Right lung (tissue), 10 donors: ENCODE results near the gene UGT2B15. TPM values are rescaled to one million over a fixed set of nuclear protein-coding genes. Genes with fewer than 3 reads are reported as not detected.
"Not testable (repeated sequence)": the region's sequence is repeated elsewhere in the genome, so short reads cannot be mapped to it uniquely, and the experiment has no call there.

Source experiments
- DNase-seq, 2 donors: peaks; one replicate each; pipeline ENCODE4 v3.0.0-alpha.2; 2013
- long read RNA-seq, 8 donors: transcript quantifications; one replicate each; lab custom pipeline, GENCODE V29; 2026
- polyA plus RNA-seq, 5 donors: library from polyadenylated mRNA; unstranded; fragments of 120-200 nt; gene quantifications; one replicate each; pipeline versions ENCODE4 v1.2.1 to v1.2.3, GENCODE V29; 2013; ENCODE audit warnings: inconsistent platforms in 1 of 5, low replicate concordance in 1 of 5; ENCODE audit not compliant: insufficient read length in 5 of 5, insufficient read depth in 1 of 5

UGT2B15 gene
- 1 to 10 TPM in 1 of 5 donors, under 1 TPM in 4; 0.45 to 2.8 (median 0.72) TPM for polyA plus RNA-seq
- long read RNA-seq, donor 1: 0 reads
- long read RNA-seq, donor 2: 0 reads
- long read RNA-seq, donor 3: 0 reads
- long read RNA-seq, donor 4: 0 reads
- long read RNA-seq, donor 5: 0 reads
- long read RNA-seq, donor 6: 0 reads
- long read RNA-seq, donor 7: 0 reads
- long read RNA-seq, donor 8: 0 reads

DNA sequence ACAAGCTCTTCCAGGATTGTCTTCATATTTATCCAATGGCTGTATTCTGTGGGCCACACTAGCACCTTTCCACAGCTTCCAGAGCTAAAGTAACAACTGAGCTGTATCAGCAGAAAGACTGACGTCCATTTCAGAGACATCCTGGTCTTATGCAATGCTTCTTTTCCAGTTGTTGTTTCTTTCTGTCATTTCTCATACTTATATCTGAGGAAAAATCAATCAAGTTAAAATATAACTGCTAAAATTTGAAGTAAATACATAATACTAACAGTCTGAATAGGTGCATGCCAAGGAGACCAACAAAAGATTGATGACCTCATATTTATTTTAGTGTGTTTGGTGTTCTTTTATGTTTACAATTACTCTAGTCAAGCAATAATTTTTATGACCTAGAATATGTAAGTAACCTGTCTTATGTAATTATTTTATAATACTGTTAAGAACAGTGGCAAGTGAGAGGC lies at the start of gene UGT2B15:
Gene UGT2B15 (minus strand): TSS at position 174 of the 461 bp plus-strand sequence. CDS start 34 bp downstream, at position 140.
- DNase-seq: not testable (repeated sequence)

DNA sequence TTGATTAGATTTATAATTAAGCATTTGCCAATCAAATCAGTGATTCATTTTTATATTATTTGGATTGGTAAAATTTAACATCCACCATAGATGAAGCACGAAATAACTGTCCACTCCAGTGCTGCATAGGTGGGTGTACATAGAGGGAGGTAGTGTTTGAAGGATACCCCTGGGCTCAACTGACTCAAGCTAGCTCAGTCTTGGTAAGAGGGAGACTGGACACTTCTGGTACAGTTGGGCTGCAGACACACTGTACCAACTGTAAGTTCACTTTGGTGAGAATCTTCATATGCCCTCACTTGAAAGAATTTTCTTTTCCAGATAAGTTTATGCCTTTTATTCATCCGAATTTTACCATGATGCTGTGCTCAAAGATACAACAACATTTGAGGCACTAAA lies 48.6 kb upstream of the UGT2B15 start:
- DNase-seq: no peak

DNA sequence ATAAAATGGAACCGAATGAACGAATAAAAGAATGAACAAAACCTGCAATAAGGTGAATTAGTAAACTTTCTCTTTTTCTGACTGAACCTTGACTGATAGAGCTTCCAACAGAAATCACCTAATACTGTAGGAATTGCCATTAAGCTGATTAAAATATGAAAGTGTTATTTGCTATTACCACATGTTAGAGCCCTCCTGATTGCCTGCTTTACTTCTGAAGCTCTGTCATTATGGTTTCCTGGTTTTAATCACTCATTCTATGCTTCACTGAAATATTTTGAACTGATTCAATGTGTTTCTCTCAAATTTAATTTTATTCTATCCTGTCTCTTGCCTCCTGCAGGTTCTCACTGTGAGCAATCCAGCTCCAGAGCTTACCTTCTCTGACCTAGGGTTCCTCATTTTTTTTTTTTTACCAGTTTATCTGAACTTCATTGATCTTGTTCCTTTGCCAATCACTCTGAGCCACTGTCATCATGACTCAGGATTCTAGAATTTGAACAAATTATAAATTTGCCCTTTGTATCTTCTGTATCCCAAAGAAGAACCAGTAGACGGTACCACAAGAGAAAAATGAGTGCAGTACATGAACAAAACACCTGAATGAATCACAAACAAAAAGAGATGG lies 48.1 kb upstream of the UGT2B15 start:
- DNase-seq: no peak

DNA sequence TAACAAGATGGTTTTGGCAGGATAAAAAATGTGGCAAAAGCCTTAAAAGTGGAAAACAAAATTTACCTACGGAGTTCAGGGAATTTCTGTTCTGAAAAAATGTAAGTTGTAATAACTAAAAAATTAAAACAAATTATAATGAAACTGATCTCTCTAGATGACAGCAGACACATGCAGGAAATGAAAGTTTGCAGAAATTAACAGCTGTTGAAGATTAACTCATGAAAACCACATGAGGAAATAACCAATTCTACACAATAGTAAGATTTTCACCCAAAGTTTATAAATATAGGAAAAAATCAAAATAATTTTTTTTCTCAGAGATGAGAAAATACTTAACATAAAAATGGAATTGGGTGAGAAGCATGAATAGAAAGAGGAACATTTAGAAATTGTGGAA lies 47.5 kb upstream of the UGT2B15 start:
- DNase-seq: no peak

- DNase-seq: no peak
Measured at GRCh38 chr4:68714400-68714799, 43.9 kb upstream of the UGT2B15 start.

- no peak for DNase-seq
Measured at GRCh38 chr4:68712207-68712606, 41.8 kb upstream of the UGT2B15 start.

DNA sequence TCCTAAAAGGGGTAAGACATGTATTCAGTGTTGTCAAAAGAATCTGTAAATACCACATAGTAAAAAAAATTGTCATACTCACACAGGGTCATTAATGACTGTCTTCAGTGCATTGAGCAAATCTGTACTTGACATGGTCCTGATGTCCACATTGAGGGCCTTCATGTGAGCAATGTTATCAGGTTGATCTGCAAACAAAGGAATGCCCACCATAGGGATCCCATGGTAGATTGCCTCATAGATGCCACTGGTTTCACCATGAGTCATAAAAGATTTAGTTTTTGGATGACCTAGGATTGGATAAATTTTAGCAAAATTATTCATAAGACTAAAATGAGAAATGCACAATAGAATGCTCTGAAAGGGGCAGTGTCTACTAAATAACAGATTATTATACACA lies 38.1 kb upstream of the UGT2B15 start:
- DNase-seq: no peak

- DNase-seq: not testable (repeated sequence)
Measured at GRCh38 chr4:68703168-68703567, 32.7 kb upstream of the UGT2B15 start.

DNA sequence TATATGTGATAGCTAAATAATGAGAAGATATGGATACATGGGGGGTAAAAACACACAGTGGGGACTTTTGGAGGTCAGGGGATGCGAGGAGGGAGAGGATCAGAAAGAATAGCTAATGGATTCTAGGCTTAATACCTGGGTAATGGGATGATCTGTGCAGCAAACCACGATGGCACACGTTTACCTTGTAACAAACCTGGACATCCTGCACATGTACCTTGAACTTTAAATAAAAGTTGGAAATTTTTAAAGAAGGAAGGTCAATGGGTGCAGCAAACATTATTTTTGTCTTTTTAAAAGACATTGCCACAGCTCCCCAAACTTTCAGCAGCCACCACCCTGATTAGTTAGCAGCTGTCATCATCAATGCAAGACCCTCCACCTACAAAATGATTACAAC lies 29.7 kb upstream of the UGT2B15 start:
- DNase-seq: no peak

GRCh38 chr4:68693325-68694075 lies 23.0 kb upstream of the UGT2B15 start:
- no peak for DNase-seq

DNA sequence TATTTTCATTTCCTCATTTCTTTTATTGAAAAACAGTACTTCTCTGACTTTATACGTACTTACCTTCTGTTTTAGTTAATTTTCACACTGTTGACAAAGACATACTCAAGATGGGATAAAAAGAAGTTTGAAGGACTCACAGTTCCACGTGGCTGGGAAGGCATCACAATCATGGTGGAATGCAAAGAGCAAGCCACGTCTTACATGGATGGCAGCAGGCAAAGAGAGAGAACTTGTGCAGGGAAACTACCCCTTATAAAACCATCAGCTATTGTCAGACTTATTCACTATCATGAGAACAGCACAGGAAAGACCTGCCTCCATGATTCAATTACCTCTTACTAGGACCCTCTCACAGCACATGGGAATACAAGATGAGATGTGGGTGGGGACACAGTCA lies 20.7 kb upstream of the UGT2B15 start:
- DNase-seq: no peak

- DNase-seq: no peak
Measured at GRCh38 chr4:68683034-68683433, 12.6 kb upstream of the UGT2B15 start.

GRCh38 chr4:68681298-68681697 lies 10.8 kb upstream of the UGT2B15 start:
- not testable (repeated sequence) for DNase-seq

DNA sequence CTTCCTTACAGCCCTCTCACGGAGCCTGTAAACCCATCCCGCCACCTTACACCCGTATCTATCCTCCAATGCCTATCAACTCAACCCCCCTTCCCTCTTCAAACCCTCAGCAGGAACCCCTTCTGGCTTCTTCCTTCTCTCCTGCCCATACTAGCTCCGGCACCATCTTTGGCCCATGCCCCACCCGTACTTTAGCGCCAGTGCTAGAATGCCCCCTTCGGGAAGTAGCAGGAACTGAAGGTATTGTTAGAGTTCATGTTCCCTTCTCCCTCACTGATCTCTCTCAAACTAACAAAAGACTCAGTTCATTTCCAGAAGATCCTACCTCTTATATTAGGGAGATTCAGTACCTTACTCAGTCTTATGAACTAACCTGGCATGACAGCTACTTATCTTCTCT lies 2.7 kb upstream of the UGT2B15 start:
- no peak for DNase-seq

DNA sequence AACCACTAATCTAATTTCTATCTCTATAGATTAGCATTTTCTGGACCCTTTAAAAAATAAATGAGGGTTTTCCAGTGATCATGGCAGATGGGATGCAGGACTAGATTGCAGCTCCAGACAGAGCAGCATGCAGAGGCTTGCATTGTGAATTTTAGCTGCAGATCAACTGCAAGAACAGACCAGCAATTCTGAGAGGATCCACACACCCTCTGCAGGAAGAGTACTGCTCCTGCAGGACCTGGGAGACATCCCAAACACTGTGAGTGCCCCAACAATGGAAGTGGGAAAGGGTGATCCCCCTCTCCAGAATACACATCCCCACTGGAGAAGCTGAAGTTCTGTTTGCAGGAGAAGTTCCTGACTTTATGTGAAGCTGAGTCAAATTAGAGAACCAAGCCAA lies 765 bp upstream of the UGT2B15 start:
- not testable (repeated sequence) for DNase-seq

DNA sequence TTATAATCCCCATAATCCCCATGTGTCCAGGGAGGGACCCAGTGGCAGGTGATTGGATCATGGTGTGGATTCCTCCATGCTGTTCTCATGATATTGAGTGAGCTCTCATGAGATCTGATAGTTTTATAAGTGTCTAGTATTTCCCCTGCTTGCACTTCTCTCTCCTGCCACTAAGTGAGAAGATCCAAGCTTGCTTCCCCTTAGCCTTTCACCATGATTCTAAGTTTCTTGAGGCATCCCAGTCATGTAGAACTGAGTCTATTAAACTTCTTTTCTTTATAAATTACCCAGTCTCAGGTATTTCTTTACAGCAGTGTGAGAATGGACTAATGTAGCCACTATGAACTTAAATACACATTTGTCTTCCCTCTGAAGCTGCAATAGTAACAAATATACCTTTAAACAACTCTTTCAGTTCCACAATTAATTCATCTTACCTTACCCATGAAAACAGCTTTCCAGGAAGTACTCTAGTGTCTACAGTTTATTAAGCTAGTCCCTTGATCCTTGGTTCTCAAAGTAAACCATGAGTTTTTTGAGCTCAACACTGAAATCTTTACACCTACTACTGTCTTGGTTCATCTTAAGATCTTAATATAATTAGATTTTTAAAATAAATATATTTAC lies 1.8 kb downstream of the UGT2B15 start:
- DNase-seq: not testable (repeated sequence)

DNA sequence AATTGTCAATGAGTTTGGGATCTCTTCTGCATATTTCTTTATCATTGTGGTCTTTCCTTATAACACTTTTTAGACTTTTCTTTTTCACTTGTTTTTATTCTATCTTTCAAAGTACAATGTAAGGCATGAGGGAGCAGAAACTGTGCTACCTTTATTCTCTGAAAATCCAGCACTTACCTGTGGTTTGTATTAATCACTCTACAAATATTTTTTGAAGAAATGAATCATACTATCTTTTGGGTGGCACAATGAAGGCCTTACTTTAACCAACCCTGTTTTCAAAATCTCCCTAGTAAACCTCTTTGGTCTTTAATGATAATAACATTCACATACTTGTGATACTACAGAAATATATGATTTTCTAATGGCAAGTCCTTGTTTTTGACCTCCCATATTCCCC lies 2.9 kb downstream of the UGT2B15 start:
- DNase-seq: not testable (repeated sequence)

DNA sequence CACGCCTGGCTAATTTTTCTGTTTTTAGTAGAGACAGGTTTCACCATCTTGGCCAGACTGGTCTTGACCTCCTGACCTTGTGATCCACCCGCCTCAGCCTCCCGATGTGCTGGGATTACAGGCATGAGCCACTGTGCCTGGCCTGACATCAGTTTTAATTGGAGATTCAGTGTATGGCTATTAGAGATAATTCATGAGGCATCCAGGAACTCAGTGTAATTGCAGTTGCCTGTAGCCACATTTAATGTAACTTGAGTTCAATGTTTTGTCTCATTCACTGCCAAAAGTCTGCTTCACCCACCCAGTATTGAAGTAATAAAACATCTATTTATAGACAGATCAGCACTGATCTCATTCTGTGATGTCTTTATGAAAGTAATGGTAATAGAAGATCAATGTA lies 5.7 kb downstream of the UGT2B15 start:
- DNase-seq: not testable (repeated sequence)

- not testable (repeated sequence) for DNase-seq
Measured at GRCh38 chr4:68662836-68663574, 7.4 kb downstream of the UGT2B15 start.

DNA sequence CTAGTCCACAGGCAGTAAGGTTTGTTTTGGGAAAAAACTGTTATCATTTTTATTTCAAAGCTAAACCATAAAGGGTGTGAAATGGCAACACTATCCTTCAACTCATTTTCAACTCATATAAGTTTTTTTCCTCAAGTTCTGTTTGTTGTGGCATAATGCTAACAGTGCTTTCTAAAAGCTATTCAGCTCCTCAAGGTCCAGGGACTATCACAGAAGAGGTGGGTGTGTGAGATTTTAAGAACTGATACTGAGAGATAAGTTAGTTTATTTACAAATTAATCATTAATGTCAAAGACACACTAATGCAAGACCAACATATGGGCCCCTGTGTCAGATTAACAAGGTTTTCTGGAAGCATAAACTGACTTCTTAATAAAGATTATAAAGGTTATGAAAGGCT lies 11.8 kb downstream of the UGT2B15 start:
- DNase-seq: no peak

DNA sequence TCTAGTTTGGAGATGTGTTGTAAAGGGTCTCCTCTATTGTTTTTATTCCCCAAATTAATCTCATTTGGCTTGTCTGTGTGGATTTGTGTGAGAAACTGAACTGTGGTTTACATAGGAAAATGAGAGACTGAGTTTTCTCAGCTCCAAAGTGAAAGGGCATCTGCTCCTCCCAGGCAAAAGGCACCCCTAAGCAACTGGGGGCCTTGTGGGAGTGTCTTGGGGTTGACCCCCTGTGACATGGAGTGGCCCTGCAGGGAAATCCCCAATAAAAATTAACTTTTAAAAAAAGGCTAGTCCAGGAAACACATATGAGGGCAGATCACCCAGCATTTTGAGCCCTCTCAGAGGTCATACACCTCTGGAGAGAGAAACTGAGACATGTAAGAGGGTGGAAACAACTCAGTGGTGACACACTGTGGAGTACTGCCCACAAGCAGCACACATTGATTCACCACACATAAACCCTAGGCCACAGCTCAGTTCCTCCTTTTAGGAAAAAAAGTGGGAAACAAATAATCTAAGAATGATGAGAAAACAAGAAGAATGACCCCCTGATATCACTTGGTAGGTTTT lies 13.3 kb downstream of the UGT2B15 start:
- DNase-seq: not testable (repeated sequence)
